Calu3 (cell line): ENCODE measurements around the gene SLCO2B1. TPM values are rescaled to one million over a fixed set of nuclear protein-coding genes. Genes with fewer than 3 reads are reported as not detected.

ENCODE experiments used
- BruUV-seq: library from RNA; stranded (reverse); fragments of 400-500 nt; replicated peaks from 2 replicates; lab custom pipeline; 2021; lab: Mats Ljungman, UMichigan
- CTCF ChIA-PET: fragments of 300-600 bp; sonication (Branson Sonifier 250); formaldehyde crosslinking; loops from one replicate; lab custom pipeline; 2022; ENCODE audit warnings: antibody characterized with exemption; lab: Charles Lee
- DNase-seq: peaks from one replicate; pipeline ENCODE4 v3.0.0; 2022
- H3K27ac Mint-ChIP-seq: one replicate; pipeline ENCODE4 v1.8.0; 2022; ENCODE audit warnings: mixed read lengths; ENCODE audit not compliant: unreplicated experiment
- H3K27me3 Mint-ChIP-seq: one replicate; pipeline ENCODE4 v1.8.0; 2022; ENCODE audit warnings: mixed read lengths; ENCODE audit not compliant: unreplicated experiment
- H3K36me3 Mint-ChIP-seq: one replicate; pipeline ENCODE4 v1.8.0; 2022; ENCODE audit warnings: mild to moderate bottlenecking, moderate library complexity, mixed read lengths; ENCODE audit not compliant: insufficient read depth, unreplicated experiment
- H3K4me1 Mint-ChIP-seq: one replicate; pipeline ENCODE4 v1.8.0; 2022; ENCODE audit warnings: mild to moderate bottlenecking, low read depth, mixed read lengths; ENCODE audit not compliant: unreplicated experiment
- H3K4me3 Mint-ChIP-seq: one replicate; pipeline ENCODE4 v1.8.0; 2022; ENCODE audit warnings: mild to moderate bottlenecking, low read depth, moderate library complexity, mixed read lengths; ENCODE audit not compliant: unreplicated experiment
- H3K9me3 Mint-ChIP-seq: one replicate; pipeline ENCODE4 v1.8.0; 2022; ENCODE audit warnings: low read depth, mixed read lengths; ENCODE audit not compliant: unreplicated experiment
- intact Hi-C: fragments of 100-400 bp; cut with micrococcal nuclease; formaldehyde crosslinking; loops from one replicate; pipeline ENCODE4 v1.10.0; 2022; ENCODE audit not compliant: unreplicated experiment
- total RNA-seq: library from RNA; stranded (reverse); gene quantifications from 2 replicates; pipeline ENCODE4 v1.2.3, GENCODE V29; 2022
- TF ChIP-seq, protein P1 (sequence below): fragments of 200-600 bp; IDR thresholded peaks from one replicate; pipeline ENCODE4 v1.8.0; 2022; ENCODE audit warnings: antibody characterized with exemption; ENCODE audit not compliant: unreplicated experiment

SLCO2B1 gene
- total RNA-seq, 1 experiment from 2014 or later: 0.31 TPM

GRCh38 chr11:75145196-75145971 is 5.5 kb upstream of the SLCO2B1 start:
- Mint-ChIP-seq H3K27me3 (peaks cover 23% of the 10 kb centered on the region), H3K36me3 (no peaks in the 10 kb centered on the region)

DNA sequence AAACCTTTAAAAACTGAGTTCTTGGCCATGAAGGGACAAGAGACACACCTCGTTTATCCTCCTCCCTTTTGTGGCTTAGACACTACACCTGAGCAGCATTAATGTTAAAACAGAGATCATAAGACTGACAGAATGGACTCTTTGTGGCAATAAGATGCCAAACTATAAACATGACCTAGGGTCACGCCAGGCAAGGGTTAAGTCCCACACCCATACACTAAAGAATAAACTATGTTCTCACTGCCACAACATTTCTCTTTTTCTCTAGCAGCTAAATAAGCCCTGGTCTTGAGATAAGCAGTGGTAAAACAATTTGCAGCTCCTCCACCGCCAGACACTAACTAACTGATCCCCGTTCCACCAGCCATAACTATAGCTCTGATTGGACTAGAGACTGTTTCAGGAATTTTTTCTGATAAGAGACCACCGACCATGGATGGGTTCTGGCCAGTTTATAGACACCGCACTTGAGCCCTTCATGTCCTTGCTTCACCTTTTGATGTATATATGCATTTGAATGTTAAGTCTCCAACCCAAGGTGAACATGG is 4.9 kb upstream of the SLCO2B1 start:
- intact Hi-C loops: no loop called here
- H3K27ac Mint-ChIP-seq: no peak overlapping the region
- TF ChIP-seq, protein P1, sequence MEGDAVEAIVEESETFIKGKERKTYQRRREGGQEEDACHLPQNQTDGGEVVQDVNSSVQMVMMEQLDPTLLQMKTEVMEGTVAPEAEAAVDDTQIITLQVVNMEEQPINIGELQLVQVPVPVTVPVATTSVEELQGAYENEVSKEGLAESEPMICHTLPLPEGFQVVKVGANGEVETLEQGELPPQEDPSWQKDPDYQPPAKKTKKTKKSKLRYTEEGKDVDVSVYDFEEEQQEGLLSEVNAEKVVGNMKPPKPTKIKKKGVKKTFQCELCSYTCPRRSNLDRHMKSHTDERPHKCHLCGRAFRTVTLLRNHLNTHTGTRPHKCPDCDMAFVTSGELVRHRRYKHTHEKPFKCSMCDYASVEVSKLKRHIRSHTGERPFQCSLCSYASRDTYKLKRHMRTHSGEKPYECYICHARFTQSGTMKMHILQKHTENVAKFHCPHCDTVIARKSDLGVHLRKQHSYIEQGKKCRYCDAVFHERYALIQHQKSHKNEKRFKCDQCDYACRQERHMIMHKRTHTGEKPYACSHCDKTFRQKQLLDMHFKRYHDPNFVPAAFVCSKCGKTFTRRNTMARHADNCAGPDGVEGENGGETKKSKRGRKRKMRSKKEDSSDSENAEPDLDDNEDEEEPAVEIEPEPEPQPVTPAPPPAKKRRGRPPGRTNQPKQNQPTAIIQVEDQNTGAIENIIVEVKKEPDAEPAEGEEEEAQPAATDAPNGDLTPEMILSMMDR: no peak
- CTCF ChIA-PET: interaction anchor here (1.0 to 9.9 kb wide), 4 partner anchors 59 to 123 kb away, joined by 3 to 148 read pairs (median 8); no protein-coding TSS in a partner anchor
- H3K4me1 Mint-ChIP-seq: peaks cover 15% of the 10 kb centered on the region
- H3K4me3 Mint-ChIP-seq: no peak overlapping the region
- no TSS peak for BruUV-seq
- peaks cover 30% of the 10 kb centered on the region for H3K27me3 Mint-ChIP-seq
- no peak for DNase-seq
- no peaks in the 10 kb centered on the region for H3K9me3 Mint-ChIP-seq
- no peaks in the 10 kb centered on the region for H3K36me3 Mint-ChIP-seq

More at GRCh38 chr11:75145196-75145971, 5.5 kb upstream of the SLCO2B1 start:
- Mint-ChIP-seq H3K27ac (no peak overlapping the region), H3K9me3 (no peaks in the 10 kb centered on the region), H3K4me1 (peaks cover 13% of the 10 kb centered on the region), H3K4me3 (no peak overlapping the region)
- no peak for DNase-seq
- CTCF ChIA-PET: interaction anchor here (0.6 to 9.9 kb wide), 10 partner anchors 60 to 1614 kb away, joined by 3 to 148 read pairs (median 5); no protein-coding TSS in a partner anchor
- no TSS peak for BruUV-seq
- TF ChIP-seq, protein P1: no peak
- intact Hi-C loops: no loop called here

- Mint-ChIP-seq H3K9me3 (no peaks in the 10 kb centered on the region), H3K27ac (no peak overlapping the region), H3K4me1 (peaks cover 21% of the 10 kb centered on the region), H3K4me3 (no peak overlapping the region), H3K27me3 (peaks cover 36% of the 10 kb centered on the region), H3K36me3 (no peaks in the 10 kb centered on the region)
- intact Hi-C loops: no loop called here
- CTCF ChIA-PET: interaction anchor here (1.0 to 9.9 kb wide), 4 partner anchors 58 to 124 kb away, joined by 3 to 148 read pairs (median 8); no protein-coding TSS in a partner anchor
- TF ChIP-seq, protein P1: no peak
- no peak for DNase-seq
- no TSS peak for BruUV-seq
Observed at GRCh38 chr11:75146711-75147110, 4.2 kb upstream of the SLCO2B1 start.

- CTCF ChIA-PET: interaction anchor here (2.3 to 9.9 kb wide), 2 partner anchors 58 to 101 kb away, joined by 8 to 148 read pairs; no protein-coding TSS in a partner anchor
- DNase-seq: no peak
- H3K27me3 Mint-ChIP-seq: peaks cover 43% of the 10 kb centered on the region
- H3K9me3 Mint-ChIP-seq: no peaks in the 10 kb centered on the region
- intact Hi-C loops: no loop called here
- TF ChIP-seq, protein P1: no peak
- no TSS peak for BruUV-seq
- no peaks in the 10 kb centered on the region for H3K36me3 Mint-ChIP-seq
- H3K27ac Mint-ChIP-seq: no peak overlapping the region
- H3K4me3 Mint-ChIP-seq: no peak overlapping the region
- peaks cover 25% of the 10 kb centered on the region for H3K4me1 Mint-ChIP-seq
Observed at GRCh38 chr11:75147191-75147874, 3.6 kb upstream of the SLCO2B1 start.
